ENCODE measurements around the gene DNAJC5. TPM values are rescaled to one million over a fixed set of nuclear protein-coding genes. Genes with fewer than 3 reads are reported as not detected.

The DNAJC5 gene
- total RNA-seq, 4 donors from 2014 or later, result 38.4 to 87.4 (median 75.1) TPM

- Histone ChIP-seq H3K4me1 (peaks cover 3 to 7% of the 10 kb centered on the region in 2 donors), H3K4me3 (replicated peaks in 1 of 3) (no peak overlapping the region), H3K27ac (no peak overlapping the region), H3K27me3 (no peaks in the 10 kb centered on the region), H3K9me3 (no peaks in the 10 kb centered on the region), H3K36me3 (peaks cover 0 to 5% of the 10 kb centered on the region in 2 donors)
- WGBS, 2 donors, result 85 to 92% methylated on average over 11 of the region's 11 CpGs
- no peak for TF ChIP-seq POLR2A (IDR thresholded peaks at IDR 0.05)
- TF ChIP-seq CTCF (IDR thresholded peaks at IDR 0.05), result no peak
- intact Hi-C loops (cut with DNase I), result no loop called here
- DNase-seq, result peak in 1 of 2 donors; percentile 29
Observed at GRCh38 chr20:63917811-63918210, 22.9 kb downstream of the DNAJC5 start.

- TF ChIP-seq CTCF (IDR thresholded peaks at IDR 0.05), result no peak
- no peak for TF ChIP-seq POLR2A (IDR thresholded peaks at IDR 0.05)
- WGBS, 2 donors, result 94 to 97% methylated on average over 10 to 13 of the region's 19 CpGs
- DNase-seq, result no peak
- intact Hi-C loops (cut with DNase I), result no loop called here
- H3K4me1 ChIP-seq, result peaks cover 0 to 9% of the 10 kb centered on the region in 2 donors
- no peaks in the 10 kb centered on the region for H3K9me3 ChIP-seq
- H3K4me3 ChIP-seq (replicated peaks in 1 of 3), result no peak overlapping the region
- no peaks in the 10 kb centered on the region for H3K27me3 ChIP-seq
- no peak overlapping the region for H3K27ac ChIP-seq
- peaks cover 0 to 5% of the 10 kb centered on the region in 2 donors for H3K36me3 ChIP-seq
Observed at GRCh38 chr20:63919130-63919529, 24.2 kb downstream of the DNAJC5 start.

GRCh38 chr20:63920226-63920625 is 25.3 kb downstream of the DNAJC5 start:
- TF ChIP-seq CTCF (IDR thresholded peaks at IDR 0.05), result no peak
- TF ChIP-seq POLR2A (IDR thresholded peaks at IDR 0.05), result no peak
- intact Hi-C loops (cut with DNase I), result no loop called here
- peaks cover 0 to 5% of the 10 kb centered on the region in 2 donors for H3K36me3 ChIP-seq
- H3K27me3 ChIP-seq, result no peaks in the 10 kb centered on the region
- peaks cover 0 to 10% of the 10 kb centered on the region in 2 donors for H3K4me1 ChIP-seq
- no peak overlapping the region for H3K4me3 ChIP-seq (replicated peaks in 1 of 3)
- no peak for DNase-seq
- 90 to 98% methylated on average over 19 to 23 of the region's 23 CpGs for WGBS, 2 donors
- no peak overlapping the region for H3K27ac ChIP-seq
- no peaks in the 10 kb centered on the region for H3K9me3 ChIP-seq

GRCh38 chr20:63923651-63924050 is 28.7 kb downstream of the DNAJC5 start:
- TF ChIP-seq POLR2A (IDR thresholded peaks at IDR 0.05) (no peak), CTCF (IDR thresholded peaks at IDR 0.05) (no peak)
- no peak for DNase-seq
- 42 to 52% methylated on average over 8 of the region's 8 CpGs for WGBS, 2 donors
- no peaks in the 10 kb centered on the region for H3K9me3 ChIP-seq
- intact Hi-C loops (cut with DNase I), result no loop called here
- H3K27ac ChIP-seq, result no peak overlapping the region
- no peaks in the 10 kb centered on the region for H3K27me3 ChIP-seq
- H3K4me1 ChIP-seq, result peaks cover 0 to 10% of the 10 kb centered on the region in 2 donors
- peaks cover 5 to 12% of the 10 kb centered on the region in 2 donors for H3K36me3 ChIP-seq
- H3K4me3 ChIP-seq (replicated peaks in 1 of 3), result no peak overlapping the region

- Histone ChIP-seq H3K4me1 (peaks cover 0 to 10% of the 10 kb centered on the region in 2 donors), H3K9me3 (no peaks in the 10 kb centered on the region), H3K4me3 (replicated peaks in 1 of 3) (no peak overlapping the region), H3K27ac (no peak overlapping the region), H3K36me3 (peaks cover 11 to 17% of the 10 kb centered on the region in 2 donors), H3K27me3 (no peaks in the 10 kb centered on the region)
- DNase-seq, result no peak
- intact Hi-C loops (cut with DNase I), result no loop called here
- TF ChIP-seq CTCF (IDR thresholded peaks at IDR 0.05), result no peak
- no peak for TF ChIP-seq POLR2A (IDR thresholded peaks at IDR 0.05)
- 49 to 64% methylated on average over 9 of the region's 9 CpGs for WGBS, 2 donors
Observed at GRCh38 chr20:63924241-63924640, 29.3 kb downstream of the DNAJC5 start.

All from thyroid gland (tissue), 4 donors.